ENCODE data around the gene EI24.
"Not testable (repeated sequence)": the region's sequence is repeated elsewhere in the genome, so short reads cannot be mapped to it uniquely, and the experiment has no call there.

The EI24 gene

DNA sequence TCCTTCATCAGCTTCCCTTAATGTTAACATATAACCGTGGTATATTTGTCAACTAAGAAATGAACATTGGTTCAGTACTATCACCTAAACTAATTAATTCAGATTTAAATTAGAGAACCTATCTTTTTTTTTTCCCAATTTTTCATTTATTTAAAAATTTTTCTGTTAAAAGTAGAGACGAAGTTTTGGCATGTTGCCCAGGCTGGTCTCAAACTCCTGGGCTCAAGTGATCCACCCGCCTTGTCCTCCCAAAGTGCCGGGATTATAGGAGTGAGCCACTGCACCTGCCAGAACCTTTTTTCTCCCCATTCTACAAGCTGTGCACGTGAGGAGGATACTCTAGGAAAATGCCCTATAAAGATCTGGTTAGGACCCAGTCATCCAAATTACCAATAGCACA is 3.6 kb downstream of the EI24 start:
- H3K27ac ChIP-seq: no peak overlapping the region
- H3K4me3 ChIP-seq: no peak overlapping the region
- no peaks in the 10 kb centered on the region for H3K9me3 ChIP-seq
- no peak for TF ChIP-seq Cebpa-rat (IDR thresholded peaks at IDR 0.05)
- no peak overlapping the region for H3K9ac ChIP-seq
- H3K4me1 ChIP-seq: peaks cover 14% of the 10 kb centered on the region
- H3K36me3 ChIP-seq: peaks cover 60% of the 10 kb centered on the region
- H3K4me2 ChIP-seq: no peak overlapping the region
- peaks cover 12% of the 10 kb centered on the region; the same call in 1 of the 2 replicates for H4K20me1 ChIP-seq
- H3K27me3 ChIP-seq: no peaks in the 10 kb centered on the region

DNA sequence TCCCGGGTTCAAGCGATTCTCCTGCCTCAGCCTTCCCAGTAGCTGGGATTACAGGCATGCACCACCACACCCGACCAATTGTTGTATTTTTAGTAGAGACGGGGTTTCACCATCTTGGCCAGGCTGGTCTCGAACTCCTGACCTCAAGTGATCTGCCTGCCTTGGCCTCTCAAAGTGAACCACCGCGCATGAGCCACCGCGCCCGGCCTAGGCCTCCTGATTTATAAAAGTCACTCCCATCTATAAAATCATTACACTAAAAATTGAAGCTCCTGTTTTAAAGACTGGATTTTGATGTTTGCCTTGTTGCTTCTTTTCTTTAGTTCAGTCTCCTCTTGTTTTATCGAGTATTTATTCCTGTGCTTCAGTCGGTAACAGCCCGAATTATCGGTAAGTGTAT is 7.9 kb downstream of the EI24 start:
- not testable (repeated sequence) for H3K4me1 ChIP-seq, H3K9ac ChIP-seq, H4K20me1 ChIP-seq, H3K9me3 ChIP-seq, H3K27ac ChIP-seq, H3K4me2 ChIP-seq, H3K27me3 ChIP-seq, H3K4me3 ChIP-seq
- H3K36me3 ChIP-seq: peaks cover 100% of the 10 kb centered on the region

DNA sequence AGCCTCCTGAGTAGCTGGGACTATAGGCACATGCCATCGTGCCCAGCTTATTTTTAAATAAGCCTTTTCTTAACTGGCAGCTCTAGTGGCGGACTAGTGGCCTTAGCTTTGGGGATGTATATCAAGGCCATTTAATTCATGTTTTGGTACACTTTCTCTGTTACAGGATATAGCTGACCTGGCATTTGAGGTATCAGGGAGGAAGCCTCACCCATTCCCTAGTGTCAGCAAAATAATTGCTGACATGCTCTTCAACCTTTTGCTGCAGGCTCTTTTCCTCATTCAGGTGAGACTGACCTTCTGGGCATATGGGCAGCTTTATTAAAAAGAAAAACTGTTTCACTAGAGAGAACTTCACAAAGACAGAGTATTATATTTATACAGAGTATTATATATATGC is 9.5 kb downstream of the EI24 start:
- no peaks in the 10 kb centered on the region for H3K4me1 ChIP-seq
- H3K36me3 ChIP-seq: peaks cover 100% of the 10 kb centered on the region
- TF ChIP-seq Cebpa-rat (IDR thresholded peaks at IDR 0.05): no peak
- no peak overlapping the region for H3K4me3 ChIP-seq
- H4K20me1 ChIP-seq: 0 out of 2 replicates have a peak, but pooled peaks cover 4% of the 10 kb centered on the region
- H3K4me2 ChIP-seq: no peak overlapping the region
- H3K9me3 ChIP-seq: no peaks in the 10 kb centered on the region
- H3K9ac ChIP-seq: no peak overlapping the region
- H3K27ac ChIP-seq: no peak overlapping the region
- H3K27me3 ChIP-seq: no peaks in the 10 kb centered on the region

DNA sequence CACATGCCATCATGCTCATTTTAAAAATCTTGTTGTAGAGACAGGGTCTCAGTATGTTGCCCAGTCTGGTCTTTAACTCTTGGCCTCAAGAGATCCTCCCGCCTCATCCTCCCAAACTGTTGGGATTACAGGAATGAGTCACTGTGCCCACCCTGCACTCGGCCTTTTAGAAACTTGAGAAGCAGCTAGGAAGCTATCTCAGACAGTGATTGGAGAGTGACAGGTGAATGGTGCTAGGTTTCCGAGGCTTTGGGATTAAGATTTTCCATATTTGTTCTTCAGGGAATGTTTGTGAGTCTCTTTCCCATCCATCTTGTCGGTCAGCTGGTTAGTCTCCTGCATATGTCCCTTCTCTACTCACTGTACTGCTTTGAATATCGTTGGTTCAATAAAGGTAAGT is 10.5 kb downstream of the EI24 start:
- H3K9me3 ChIP-seq: no peaks in the 10 kb centered on the region
- H4K20me1 ChIP-seq: 0 out of 2 replicates have a peak, but pooled peaks cover 4% of the 10 kb centered on the region
- peaks cover 100% of the 10 kb centered on the region for H3K36me3 ChIP-seq
- no peak for TF ChIP-seq Cebpa-rat (IDR thresholded peaks at IDR 0.05)
- H3K4me3 ChIP-seq: no peak overlapping the region
- no peaks in the 10 kb centered on the region for H3K4me1 ChIP-seq
- H3K4me2 ChIP-seq: no peak overlapping the region
- H3K27ac ChIP-seq: no peak overlapping the region
- no peaks in the 10 kb centered on the region for H3K27me3 ChIP-seq
- H3K9ac ChIP-seq: no peak overlapping the region

DNA sequence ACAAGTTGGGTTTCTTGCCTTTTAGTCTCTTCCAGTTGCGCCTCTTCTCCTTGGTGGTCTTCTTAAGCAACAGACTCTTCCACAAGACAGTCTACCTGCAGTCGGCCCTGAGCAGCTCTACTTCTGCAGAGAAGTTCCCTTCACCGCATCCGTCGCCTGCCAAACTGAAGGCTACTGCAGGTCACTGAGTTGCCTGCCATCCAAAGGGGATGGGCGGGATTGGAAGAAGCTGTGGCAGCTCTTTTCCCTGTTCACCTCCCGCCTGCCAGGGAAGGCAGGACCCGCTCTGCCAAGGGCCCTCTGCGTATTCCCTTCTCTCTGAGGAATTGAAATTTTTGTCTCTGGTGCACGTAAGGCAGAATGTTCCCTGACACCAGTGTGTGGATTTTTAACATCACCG is 14.2 kb downstream of the EI24 start:
- Histone ChIP-seq H3K27me3 (no peaks in the 10 kb centered on the region), H3K9me3 (no peaks in the 10 kb centered on the region), H3K9ac (no peak overlapping the region), H3K4me2 (no peak overlapping the region), H3K36me3 (peaks cover 69% of the 10 kb centered on the region), H3K4me3 (no peak overlapping the region), H4K20me1 (0 out of 2 replicates have a peak, but pooled peaks cover 4% of the 10 kb centered on the region), H3K27ac (no peak overlapping the region), H3K4me1 (0 out of 2 replicates have a peak, but pooled peaks cover 5% of the 10 kb centered on the region)
- TF ChIP-seq Cebpa-rat (IDR thresholded peaks at IDR 0.05): no peak

DNA sequence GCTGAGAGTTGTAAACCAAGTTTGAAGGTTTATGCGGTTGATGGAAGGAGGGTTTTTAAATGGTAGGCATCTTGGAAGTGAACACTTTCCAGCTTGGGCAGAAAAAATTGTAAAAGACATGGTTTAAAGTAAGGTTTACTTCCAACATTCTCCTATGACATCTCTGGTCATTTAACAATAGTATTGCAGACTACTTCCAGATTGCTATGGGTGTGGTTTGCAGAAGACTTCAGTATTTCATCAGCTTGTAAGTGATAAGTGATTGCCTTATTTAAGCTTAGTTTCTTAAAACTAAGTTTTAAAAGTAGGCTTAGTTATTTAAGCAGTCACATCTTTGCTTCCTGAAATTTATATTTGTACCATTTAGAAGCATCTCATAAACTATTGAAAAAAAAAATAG is 16.2 kb downstream of the EI24 start:
- H3K4me3 ChIP-seq: no peak overlapping the region
- H4K20me1 ChIP-seq: 0 out of 2 replicates have a peak, but pooled peaks cover 4% of the 10 kb centered on the region
- H3K4me2 ChIP-seq: no peak overlapping the region
- no peaks in the 10 kb centered on the region for H3K27me3 ChIP-seq
- no peak overlapping the region for H3K9ac ChIP-seq
- peaks cover 49% of the 10 kb centered on the region for H3K36me3 ChIP-seq
- H3K27ac ChIP-seq: no peak overlapping the region
- no peaks in the 10 kb centered on the region for H3K9me3 ChIP-seq
- no peak for TF ChIP-seq Cebpa-rat (IDR thresholded peaks at IDR 0.05)
- 0 out of 2 replicates have a peak, but pooled peaks cover 5% of the 10 kb centered on the region for H3K4me1 ChIP-seq

DNA sequence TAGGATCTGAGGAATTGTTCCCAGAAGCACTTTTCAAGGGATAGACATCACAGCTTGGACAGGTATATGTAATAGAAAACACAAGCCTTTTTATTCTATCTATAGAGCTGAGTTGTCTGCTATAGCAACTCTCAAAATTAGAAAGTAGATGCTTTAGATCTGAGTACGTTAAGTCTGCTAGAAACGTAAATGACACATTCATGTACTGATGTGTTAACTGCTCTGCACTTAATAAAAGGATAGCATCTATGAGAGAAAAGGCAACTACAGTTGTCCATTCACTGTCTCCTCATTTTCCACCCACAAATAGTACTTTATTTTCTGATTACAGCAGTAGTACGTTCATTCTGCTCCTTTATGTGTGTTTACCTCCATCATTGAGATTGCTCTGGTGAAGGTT is 17.3 kb downstream of the EI24 start:
- no peak overlapping the region for H3K27ac ChIP-seq
- peaks cover 11% of the 10 kb centered on the region for H3K4me1 ChIP-seq
- no peaks in the 10 kb centered on the region for H3K9me3 ChIP-seq
- H4K20me1 ChIP-seq: 0 out of 2 replicates have a peak, but pooled peaks cover 4% of the 10 kb centered on the region
- no peak overlapping the region for H3K4me2 ChIP-seq
- H3K4me3 ChIP-seq: no peak overlapping the region
- no peak overlapping the region for H3K9ac ChIP-seq
- peaks cover 38% of the 10 kb centered on the region for H3K36me3 ChIP-seq
- H3K27me3 ChIP-seq: no peaks in the 10 kb centered on the region
- no peak for TF ChIP-seq Cebpa-rat (IDR thresholded peaks at IDR 0.05)

DNA sequence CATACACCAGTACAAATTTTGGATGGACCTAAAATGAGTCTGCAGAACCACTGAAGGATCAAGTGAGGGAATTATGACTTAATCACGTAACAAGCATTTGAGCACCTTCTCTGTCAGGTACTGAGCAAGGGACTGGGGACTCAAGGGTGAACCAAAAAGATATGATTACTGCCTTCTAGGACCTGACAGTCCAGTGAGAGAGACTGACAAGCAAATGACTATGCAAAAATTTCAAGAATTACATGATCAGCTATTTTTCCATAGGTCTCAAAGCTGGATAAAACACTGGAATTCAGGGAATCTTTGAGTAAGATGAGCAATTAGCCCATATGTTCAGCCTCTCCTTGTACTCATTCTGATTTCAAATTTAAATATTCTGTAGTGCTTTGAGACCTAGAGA is 18.2 kb downstream of the EI24 start:
- Histone ChIP-seq H3K27me3 (no peaks in the 10 kb centered on the region), H3K4me3 (no peak overlapping the region), H3K27ac (no peak overlapping the region), H3K9me3 (no peaks in the 10 kb centered on the region), H3K4me1 (peaks cover 11% of the 10 kb centered on the region), H3K36me3 (peaks cover 29% of the 10 kb centered on the region), H4K20me1 (0 out of 2 replicates have a peak, but pooled peaks cover 4% of the 10 kb centered on the region), H3K4me2 (no peak overlapping the region), H3K9ac (no peak overlapping the region)
- TF ChIP-seq Cebpa-rat (IDR thresholded peaks at IDR 0.05): no peak

DNA sequence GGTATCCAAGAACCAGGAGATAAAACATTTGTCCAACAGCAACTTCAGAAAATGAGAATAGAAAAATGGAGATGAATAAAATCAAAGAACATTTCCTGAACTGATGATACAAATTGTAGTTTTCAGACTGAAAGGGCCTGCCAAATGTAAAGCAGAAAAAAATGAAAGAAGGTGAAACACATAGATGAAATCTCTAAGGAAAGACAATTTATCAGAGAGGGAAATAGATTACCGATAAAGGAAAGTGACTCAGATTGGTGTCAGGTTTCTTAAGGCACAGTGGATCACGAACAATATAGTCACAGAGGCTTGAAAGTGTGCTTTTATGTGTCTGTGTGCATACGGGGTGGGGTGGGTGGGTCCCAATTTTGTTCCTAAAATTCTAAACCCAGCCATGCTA is 19.2 kb downstream of the EI24 start:
- TF ChIP-seq Cebpa-rat (IDR thresholded peaks at IDR 0.05): no peak

DNA sequence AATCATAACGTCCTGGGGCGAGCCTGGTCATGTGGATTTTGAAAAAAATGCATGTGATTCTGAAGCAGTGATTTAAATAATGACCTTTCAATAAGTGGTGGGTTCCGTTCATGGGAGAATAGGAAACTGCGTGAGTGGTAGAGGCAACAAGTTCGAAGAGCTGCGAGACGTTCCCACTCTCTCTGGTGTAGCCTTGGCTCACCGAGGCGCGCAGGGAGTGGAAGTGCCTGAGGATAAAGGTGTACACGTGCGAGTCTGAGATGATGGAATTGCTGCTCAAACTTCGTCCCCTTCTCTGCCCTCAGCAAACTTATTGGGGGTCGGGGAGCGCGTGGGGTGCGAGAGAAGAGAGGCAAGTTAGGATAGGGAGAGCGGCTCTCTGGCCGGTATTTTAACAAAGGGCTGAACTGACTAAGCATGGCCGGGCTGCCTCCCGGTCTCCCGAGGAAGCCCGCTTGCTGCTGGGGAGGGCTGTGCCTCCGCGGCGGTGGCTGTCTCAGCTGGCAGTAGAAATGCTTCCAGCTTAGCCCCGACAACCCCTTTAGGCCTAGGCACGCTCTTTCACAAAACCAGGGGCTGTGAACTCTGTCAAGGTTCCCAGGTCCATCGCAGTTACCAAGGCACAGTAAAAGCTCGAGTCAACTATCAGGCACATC is 22.5 kb downstream of the EI24 start:
- peaks cover 39% of the 10 kb centered on the region for H4K20me1 ChIP-seq
- peak overlapping the region; percentile 92 for H3K27ac ChIP-seq
- peak overlapping the region; percentile 94 for H3K9ac ChIP-seq
- peak overlapping the region; percentile 91 for H3K4me3 ChIP-seq
- H3K9me3 ChIP-seq: no peaks in the 10 kb centered on the region
- H3K36me3 ChIP-seq: peaks cover 14% of the 10 kb centered on the region
- no peak for TF ChIP-seq Cebpa-rat (IDR thresholded peaks at IDR 0.05)
- peak overlapping the region; percentile 83 for H3K4me2 ChIP-seq
- no peaks in the 10 kb centered on the region for H3K27me3 ChIP-seq
- H3K4me1 ChIP-seq: peaks cover 38% of the 10 kb centered on the region

More for the DNA sequence above, 19.2 kb downstream of the EI24 start:
- H3K27ac ChIP-seq: no peak overlapping the region
- H3K4me2 ChIP-seq: no peak overlapping the region
- H3K36me3 ChIP-seq: peaks cover 19% of the 10 kb centered on the region
- no peak overlapping the region for H3K9ac ChIP-seq
- no peaks in the 10 kb centered on the region for H3K27me3 ChIP-seq
- no peaks in the 10 kb centered on the region for H3K9me3 ChIP-seq
- H3K4me1 ChIP-seq: peaks cover 14% of the 10 kb centered on the region
- no peak overlapping the region for H3K4me3 ChIP-seq
- H4K20me1 ChIP-seq: peaks cover 8% of the 10 kb centered on the region

Data from BLaER1 (cell line).